HEK293 (cell line): ENCODE results near the gene SSTR4.

ENCODE experiments used
- CTCF ChIA-PET: fragments of 350-600 bp; formaldehyde crosslinking; extraction: SDS; loops from one replicate; lab custom pipeline; 2021; ENCODE audit warnings: antibody characterized with exemption; lab: Yijun Ruan, JAX
- POLR2A ChIA-PET: fragments of 300-600 bp; formaldehyde crosslinking; extraction: SDS; loops from one replicate; lab custom pipeline; 2020; ENCODE audit warnings: antibody characterized with exemption, inconsistent platforms; lab: Yijun Ruan, JAX
- H3K27ac ChIP-seq: fragments of 200-500 bp; sonication (Bioruptor generic); 2 replicates; pipeline ENCODE4 v1.5.1; 2014; ENCODE audit warnings: low read depth, low read length, control low read depth, inconsistent platforms; ENCODE audit errors: extremely low read depth
- H3K36me3 ChIP-seq, 2 experiments: fragments of 200-500 bp in 1 of 2; sonication (Bioruptor generic) in 1 of 2; 1 replicate in 1 of 2; 2 replicates in 1 of 2; pipeline ENCODE4 v1.5.1; 2014 to 2017; ENCODE audit warnings: inconsistent platforms in 2 of 2, low read length in 2 of 2; ENCODE audit not compliant: control insufficient read depth in 2 of 2, insufficient read depth in 1 of 2
- H3K4me1 ChIP-seq: fragments of 200-500 bp; sonication (Bioruptor generic); 2 replicates; pipeline ENCODE4 v1.5.1; 2014; ENCODE audit warnings: mild to moderate bottlenecking, low read length, inconsistent platforms; ENCODE audit not compliant: control insufficient read depth, insufficient read depth
- H3K4me3 ChIP-seq: 2 replicates; pipeline ENCODE4 v1.5.1; 2011; ENCODE audit warnings: low read depth, mild to moderate bottlenecking, control low read depth, low read length, moderate library complexity
- H3K9me3 ChIP-seq: fragments of 200-500 bp; sonication (Bioruptor generic); 2 replicates; pipeline ENCODE4 v1.5.1; 2014; ENCODE audit warnings: low read depth, low read length, inconsistent platforms; ENCODE audit not compliant: control insufficient read depth, insufficient read depth
- KLF1 ChIP-seq: fragments of 450-650 bp; formaldehyde crosslinking; IDR thresholded peaks from 2 replicates; pipeline ENCODE4 v1.5.1; 2016; ENCODE audit warnings: missing biosample characterization, missing genetic modification characterization
- KLF10 ChIP-seq: fragments of 450-650 bp; IDR thresholded peaks from 2 replicates; pipeline ENCODE4 v1.5.1; 2018; ENCODE audit warnings: missing biosample characterization, mild to moderate bottlenecking, missing genetic modification characterization
- OSR2 ChIP-seq: fragments of 450-650 bp; formaldehyde crosslinking; IDR thresholded peaks from 2 replicates; pipeline ENCODE4 v1.5.1; 2016; ENCODE audit warnings: missing biosample characterization, missing genetic modification characterization
- PRDM1 ChIP-seq: fragments of 450-650 bp; formaldehyde crosslinking; IDR thresholded peaks from 2 replicates; pipeline ENCODE4; 2016; ENCODE audit warnings: missing biosample characterization, missing genetic modification characterization
- RBAK ChIP-seq: fragments of 450-650 bp; formaldehyde crosslinking; IDR thresholded peaks from 2 replicates; pipeline ENCODE4 v1.5.1; 2016; ENCODE audit warnings: missing biosample characterization, missing genetic modification characterization
- SETDB1 ChIP-seq: IDR thresholded peaks from one replicate; pipeline ENCODE4 v1.6.1; 2017; ENCODE audit warnings: mild to moderate bottlenecking, low read length, moderate library complexity, mixed read lengths; ENCODE audit not compliant: insufficient read length
- SP7 ChIP-seq: fragments of 450-650 bp; formaldehyde crosslinking; IDR thresholded peaks from 2 replicates; pipeline ENCODE4 v1.5.1; 2016; ENCODE audit warnings: missing biosample characterization, missing genetic modification characterization
- ZNF335 ChIP-seq: fragments of 450-650 bp; formaldehyde crosslinking; conservative IDR thresholded peaks from 2 replicates; pipeline ENCODE4 v1.5.1; 2016; ENCODE audit warnings: missing biosample characterization, missing genetic modification characterization
- ZNF37A ChIP-seq: fragments of 450-650 bp; IDR thresholded peaks from 2 replicates; pipeline ENCODE4 v1.5.1; 2018; ENCODE audit warnings: missing biosample characterization, missing genetic modification characterization
- ZNF530 ChIP-seq: fragments of 450-650 bp; formaldehyde crosslinking; IDR thresholded peaks from 2 replicates; pipeline ENCODE4 v1.5.1; 2016; ENCODE audit warnings: low read depth, missing biosample characterization, missing genetic modification characterization
- ZNF585B ChIP-seq: fragments of 450-650 bp; formaldehyde crosslinking; IDR thresholded peaks from 2 replicates; pipeline ENCODE4 v1.5.1; 2016; ENCODE audit warnings: missing biosample characterization, missing genetic modification characterization
- ZNF596 ChIP-seq: fragments of 450-650 bp; IDR thresholded peaks from 2 replicates; pipeline ENCODE4 v1.5.0; 2018; ENCODE audit warnings: missing biosample characterization, mild to moderate bottlenecking, missing genetic modification characterization, moderate library complexity
- ZNF600 ChIP-seq: fragments of 450-650 bp; formaldehyde crosslinking; IDR thresholded peaks from 2 replicates; pipeline ENCODE4 v1.5.1; 2016; ENCODE audit warnings: missing biosample characterization, missing genetic modification characterization
- ZNF621 ChIP-seq: fragments of 450-650 bp; formaldehyde crosslinking; IDR thresholded peaks from 2 replicates; pipeline ENCODE4 v1.5.1; 2017; ENCODE audit warnings: missing biosample characterization, missing genetic modification characterization
- ZNF629 ChIP-seq: fragments of 450-650 bp; formaldehyde crosslinking; IDR thresholded peaks from 2 replicates; pipeline ENCODE4 v1.5.1; 2017; ENCODE audit warnings: missing biosample characterization, missing genetic modification characterization
- TF ChIP-seq, protein P1 (sequence below): fragments of 450-650 bp; formaldehyde crosslinking; conservative IDR thresholded peaks from 2 replicates; pipeline ENCODE4 v1.5.1; 2016; ENCODE audit warnings: low read depth, missing biosample characterization, missing genetic modification characterization
- TF ChIP-seq, protein P2 (sequence below): fragments of 450-650 bp; formaldehyde crosslinking; IDR thresholded peaks from 2 replicates; pipeline ENCODE4 v1.5.1; 2017; ENCODE audit warnings: missing biosample characterization, missing genetic modification characterization
- TF ChIP-seq, protein P3 (sequence below): fragments of 450-650 bp; formaldehyde crosslinking; IDR thresholded peaks from 2 replicates; pipeline ENCODE4 v1.5.1; 2016; ENCODE audit warnings: missing biosample characterization, missing genetic modification characterization
- TF ChIP-seq, protein P4 (sequence below): fragments of 450-650 bp; formaldehyde crosslinking; IDR thresholded peaks from 2 replicates; pipeline ENCODE4 v1.5.1; 2016; ENCODE audit warnings: missing biosample characterization, missing genetic modification characterization
- TF ChIP-seq, protein P5 (sequence below): fragments of 450-650 bp; formaldehyde crosslinking; IDR thresholded peaks from 2 replicates; pipeline ENCODE4 v1.5.1; 2016; ENCODE audit warnings: missing biosample characterization, missing genetic modification characterization, borderline replicate concordance

Gene SSTR4

DNA sequence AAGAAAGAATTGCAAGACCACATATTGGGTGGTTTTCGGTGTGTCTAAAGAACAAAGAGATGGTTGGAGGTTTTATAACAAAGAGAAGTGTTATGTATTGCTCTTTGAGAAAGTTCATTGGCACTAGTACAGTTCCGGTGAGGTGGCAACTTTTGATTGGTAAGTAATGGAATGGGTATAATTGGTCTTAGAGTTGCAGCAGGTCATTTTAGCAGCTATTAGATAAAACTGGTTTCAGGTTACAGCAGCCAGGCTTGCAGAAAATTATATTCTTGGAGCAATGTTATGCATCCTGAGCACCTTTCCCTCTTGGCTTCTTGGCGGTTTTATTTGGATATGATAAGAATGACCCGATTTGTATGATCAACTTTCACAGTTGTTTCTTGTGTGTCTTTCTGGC lies 12.3 kb upstream of the SSTR4 start (continued):
- peak; percentile 28; the same call in 1 of the 2 replicates for TF ChIP-seq OSR2 (tag by site-specific recombination)
- TF ChIP-seq ZNF335 (tag by site-specific recombination): no peak
- TF ChIP-seq SP7 (tag by site-specific recombination): 0 out of 2 replicates have a peak, but pooled peaks have one; percentile 41
- TF ChIP-seq ZNF596 (tag by site-specific recombination): no peak
- peak; percentile 37; the same call in 1 of the 2 replicates for TF ChIP-seq ZNF600 (tag by site-specific recombination)
- no peak for TF ChIP-seq ZNF585B (tag by site-specific recombination)
- TF ChIP-seq, protein P1, sequence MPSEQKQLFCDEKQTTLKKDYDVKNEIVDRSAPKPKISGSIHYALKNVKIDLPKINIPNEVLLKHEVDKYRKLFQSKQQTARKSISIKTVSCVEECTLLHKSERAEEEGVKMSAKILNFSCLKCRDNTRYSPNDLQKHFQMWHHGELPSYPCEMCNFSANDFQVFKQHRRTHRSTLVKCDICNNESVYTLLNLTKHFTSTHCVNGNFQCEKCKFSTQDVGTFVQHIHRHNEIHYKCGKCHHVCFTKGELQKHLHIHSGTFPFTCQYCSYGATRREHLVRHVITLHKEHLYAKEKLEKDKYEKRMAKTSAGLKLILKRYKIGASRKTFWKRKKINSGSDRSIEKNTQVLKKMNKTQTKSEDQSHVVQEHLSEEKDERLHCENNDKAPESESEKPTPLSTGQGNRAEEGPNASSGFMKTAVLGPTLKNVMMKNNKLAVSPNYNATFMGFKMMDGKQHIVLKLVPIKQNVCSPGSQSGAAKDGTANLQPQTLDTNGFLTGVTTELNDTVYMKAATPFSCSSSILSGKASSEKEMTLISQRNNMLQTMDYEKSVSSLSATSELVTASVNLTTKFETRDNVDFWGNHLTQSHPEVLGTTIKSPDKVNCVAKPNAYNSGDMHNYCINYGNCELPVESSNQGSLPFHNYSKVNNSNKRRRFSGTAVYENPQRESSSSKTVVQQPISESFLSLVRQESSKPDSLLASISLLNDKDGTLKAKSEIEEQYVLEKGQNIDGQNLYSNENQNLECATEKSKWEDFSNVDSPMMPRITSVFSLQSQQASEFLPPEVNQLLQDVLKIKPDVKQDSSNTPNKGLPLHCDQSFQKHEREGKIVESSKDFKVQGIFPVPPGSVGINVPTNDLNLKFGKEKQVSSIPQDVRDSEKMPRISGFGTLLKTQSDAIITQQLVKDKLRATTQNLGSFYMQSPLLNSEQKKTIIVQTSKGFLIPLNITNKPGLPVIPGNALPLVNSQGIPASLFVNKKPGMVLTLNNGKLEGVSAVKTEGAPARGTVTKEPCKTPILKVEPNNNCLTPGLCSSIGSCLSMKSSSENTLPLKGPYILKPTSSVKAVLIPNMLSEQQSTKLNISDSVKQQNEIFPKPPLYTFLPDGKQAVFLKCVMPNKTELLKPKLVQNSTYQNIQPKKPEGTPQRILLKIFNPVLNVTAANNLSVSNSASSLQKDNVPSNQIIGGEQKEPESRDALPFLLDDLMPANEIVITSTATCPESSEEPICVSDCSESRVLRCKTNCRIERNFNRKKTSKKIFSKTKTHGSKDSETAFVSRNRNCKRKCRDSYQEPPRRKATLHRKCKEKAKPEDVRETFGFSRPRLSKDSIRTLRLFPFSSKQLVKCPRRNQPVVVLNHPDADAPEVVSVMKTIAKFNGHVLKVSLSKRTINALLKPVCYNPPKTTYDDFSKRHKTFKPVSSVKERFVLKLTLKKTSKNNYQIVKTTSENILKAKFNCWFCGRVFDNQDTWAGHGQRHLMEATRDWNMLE (tag by site-specific recombination): peak; percentile 45; the same call in 1 of the 2 replicates
- TF ChIP-seq, protein P2, sequence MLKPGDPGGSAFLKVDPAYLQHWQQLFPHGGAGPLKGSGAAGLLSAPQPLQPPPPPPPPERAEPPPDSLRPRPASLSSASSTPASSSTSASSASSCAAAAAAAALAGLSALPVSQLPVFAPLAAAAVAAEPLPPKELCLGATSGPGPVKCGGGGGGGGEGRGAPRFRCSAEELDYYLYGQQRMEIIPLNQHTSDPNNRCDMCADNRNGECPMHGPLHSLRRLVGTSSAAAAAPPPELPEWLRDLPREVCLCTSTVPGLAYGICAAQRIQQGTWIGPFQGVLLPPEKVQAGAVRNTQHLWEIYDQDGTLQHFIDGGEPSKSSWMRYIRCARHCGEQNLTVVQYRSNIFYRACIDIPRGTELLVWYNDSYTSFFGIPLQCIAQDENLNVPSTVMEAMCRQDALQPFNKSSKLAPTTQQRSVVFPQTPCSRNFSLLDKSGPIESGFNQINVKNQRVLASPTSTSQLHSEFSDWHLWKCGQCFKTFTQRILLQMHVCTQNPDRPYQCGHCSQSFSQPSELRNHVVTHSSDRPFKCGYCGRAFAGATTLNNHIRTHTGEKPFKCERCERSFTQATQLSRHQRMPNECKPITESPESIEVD (tag by site-specific recombination): peak; percentile 68
- TF ChIP-seq ZNF37A (tag by site-specific recombination): no peak
- TF ChIP-seq, protein P3, sequence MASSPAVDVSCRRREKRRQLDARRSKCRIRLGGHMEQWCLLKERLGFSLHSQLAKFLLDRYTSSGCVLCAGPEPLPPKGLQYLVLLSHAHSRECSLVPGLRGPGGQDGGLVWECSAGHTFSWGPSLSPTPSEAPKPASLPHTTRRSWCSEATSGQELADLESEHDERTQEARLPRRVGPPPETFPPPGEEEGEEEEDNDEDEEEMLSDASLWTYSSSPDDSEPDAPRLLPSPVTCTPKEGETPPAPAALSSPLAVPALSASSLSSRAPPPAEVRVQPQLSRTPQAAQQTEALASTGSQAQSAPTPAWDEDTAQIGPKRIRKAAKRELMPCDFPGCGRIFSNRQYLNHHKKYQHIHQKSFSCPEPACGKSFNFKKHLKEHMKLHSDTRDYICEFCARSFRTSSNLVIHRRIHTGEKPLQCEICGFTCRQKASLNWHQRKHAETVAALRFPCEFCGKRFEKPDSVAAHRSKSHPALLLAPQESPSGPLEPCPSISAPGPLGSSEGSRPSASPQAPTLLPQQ (tag by site-specific recombination): peak; percentile 42; the same call in 1 of the 2 replicates
- peak; percentile 32 for TF ChIP-seq SETDB1
- TF ChIP-seq RBAK: no peak
- TF ChIP-seq, protein P4, sequence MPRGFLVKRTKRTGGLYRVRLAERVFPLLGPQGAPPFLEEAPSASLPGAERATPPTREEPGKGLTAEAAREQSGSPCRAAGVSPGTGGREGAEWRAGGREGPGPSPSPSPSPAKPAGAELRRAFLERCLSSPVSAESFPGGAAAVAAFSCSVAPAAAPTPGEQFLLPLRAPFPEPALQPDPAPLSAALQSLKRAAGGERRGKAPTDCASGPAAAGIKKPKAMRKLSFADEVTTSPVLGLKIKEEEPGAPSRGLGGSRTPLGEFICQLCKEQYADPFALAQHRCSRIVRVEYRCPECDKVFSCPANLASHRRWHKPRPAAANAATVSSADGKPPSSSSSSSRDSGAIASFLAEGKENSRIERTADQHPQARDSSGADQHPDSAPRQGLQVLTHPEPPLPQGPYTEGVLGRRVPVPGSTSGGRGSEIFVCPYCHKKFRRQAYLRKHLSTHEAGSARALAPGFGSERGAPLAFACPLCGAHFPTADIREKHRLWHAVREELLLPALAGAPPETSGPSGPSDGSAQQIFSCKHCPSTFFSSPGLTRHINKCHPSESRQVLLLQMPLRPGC (tag by site-specific recombination): 0 out of 2 replicates have a peak, but pooled peaks have one; percentile 21
- peak; percentile 70 for TF ChIP-seq PRDM1 (tag by site-specific recombination)
- TF ChIP-seq ZNF629 (tag by site-specific recombination): peak; percentile 45; the same call in 1 of the 2 replicates

DNA sequence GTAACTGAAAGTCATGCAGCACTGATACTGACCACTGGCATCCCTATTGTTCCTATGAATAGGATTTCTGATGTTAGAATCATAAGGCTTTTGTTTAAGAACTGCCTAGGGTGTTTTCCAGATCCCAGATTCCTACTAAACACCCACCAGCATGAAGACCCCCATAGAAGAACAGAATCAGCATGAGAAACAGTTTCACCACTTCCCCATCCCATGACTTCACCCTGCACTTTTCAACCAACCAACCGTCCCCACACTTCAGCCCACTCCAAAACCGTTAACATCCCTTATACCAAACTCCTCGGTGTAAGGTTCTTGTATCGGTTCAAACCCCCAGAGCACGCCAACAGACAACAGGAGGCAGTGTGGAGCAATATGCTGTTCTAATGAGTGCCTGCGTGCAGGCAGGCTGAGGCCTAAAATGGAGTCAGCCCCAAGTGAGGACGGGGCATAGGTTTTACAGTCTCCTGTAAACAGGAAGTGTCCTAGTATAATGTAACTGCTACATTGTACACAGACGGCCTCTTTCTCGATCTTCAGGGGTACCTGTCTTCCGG lies 11.4 kb upstream of the SSTR4 start:
- no peak overlapping the region for H3K4me3 ChIP-seq
- H3K27ac ChIP-seq: no peak overlapping the region
- no peaks in the 10 kb centered on the region for H3K36me3 ChIP-seq
- ChIA-PET POLR2A (no interaction called here), CTCF (interaction anchor here (0.8 kb wide), 1 partner anchor 49 kb away, joined by 3 read pairs; no protein-coding TSS in a partner anchor)
- TF ChIP-seq ZNF596 (tag by site-specific recombination): no peak
- no peak for TF ChIP-seq KLF1 (tag by site-specific recombination)
- TF ChIP-seq ZNF530 (tag by site-specific recombination): no peak
- TF ChIP-seq ZNF621 (tag by site-specific recombination): no peak
- no peak for TF ChIP-seq KLF10 (tag by site-specific recombination)
- TF ChIP-seq, protein P5, sequence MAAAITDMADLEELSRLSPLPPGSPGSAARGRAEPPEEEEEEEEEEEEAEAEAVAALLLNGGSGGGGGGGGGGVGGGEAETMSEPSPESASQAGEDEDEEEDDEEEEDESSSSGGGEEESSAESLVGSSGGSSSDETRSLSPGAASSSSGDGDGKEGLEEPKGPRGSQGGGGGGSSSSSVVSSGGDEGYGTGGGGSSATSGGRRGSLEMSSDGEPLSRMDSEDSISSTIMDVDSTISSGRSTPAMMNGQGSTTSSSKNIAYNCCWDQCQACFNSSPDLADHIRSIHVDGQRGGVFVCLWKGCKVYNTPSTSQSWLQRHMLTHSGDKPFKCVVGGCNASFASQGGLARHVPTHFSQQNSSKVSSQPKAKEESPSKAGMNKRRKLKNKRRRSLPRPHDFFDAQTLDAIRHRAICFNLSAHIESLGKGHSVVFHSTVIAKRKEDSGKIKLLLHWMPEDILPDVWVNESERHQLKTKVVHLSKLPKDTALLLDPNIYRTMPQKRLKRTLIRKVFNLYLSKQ (tag by site-specific recombination): no peak
- H3K4me1 ChIP-seq: peaks cover 3% of the 10 kb centered on the region; the same call in 1 of the 2 replicates
- no peaks in the 10 kb centered on the region for H3K9me3 ChIP-seq
